AG09309 (cell line): ENCODE results near the gene ZNF740.
A peak's percentile ranks its signal among the peaks of the same experiment; 100 is the strongest.

ENCODE experiments used
- DNase-seq: peaks from one replicate; pipeline ENCODE4 v3.0.0-alpha.2; 2010; ENCODE audit warnings: low read depth
- H3K4me3 ChIP-seq: 2 replicates; pipeline ENCODE4 v1.5.1; 2011; ENCODE audit warnings: mild to moderate bottlenecking, low read depth, low read length, moderate library complexity; ENCODE audit not compliant: control insufficient read depth
- TF ChIP-seq, protein P1 (sequence below): IDR thresholded peaks from 2 replicates; pipeline ENCODE4 v1.5.1; 2011; ENCODE audit warnings: mild to moderate bottlenecking, low read depth, low read length, inconsistent platforms; ENCODE audit not compliant: insufficient read depth, control insufficient read depth; ENCODE audit errors: missing control alignments

Gene ZNF740

GRCh38 chr12:53180220-53180930, at the start of gene ZNF740, which contains the start of gene CSAD:
Gene ZNF740, plus strand, starts transcription at chr12:53180722. Its CDS starts 1,262 bp downstream, at chr12:53181984.
Gene CSAD, minus strand, starts transcription at chr12:53180925. Its CDS starts 7,455 bp downstream, at chr12:53173470.
- DNase-seq: peak; percentile 83
- H3K4me3 ChIP-seq: peak within 1 kb of the TSS; percentile 74
- TF ChIP-seq, protein P1, sequence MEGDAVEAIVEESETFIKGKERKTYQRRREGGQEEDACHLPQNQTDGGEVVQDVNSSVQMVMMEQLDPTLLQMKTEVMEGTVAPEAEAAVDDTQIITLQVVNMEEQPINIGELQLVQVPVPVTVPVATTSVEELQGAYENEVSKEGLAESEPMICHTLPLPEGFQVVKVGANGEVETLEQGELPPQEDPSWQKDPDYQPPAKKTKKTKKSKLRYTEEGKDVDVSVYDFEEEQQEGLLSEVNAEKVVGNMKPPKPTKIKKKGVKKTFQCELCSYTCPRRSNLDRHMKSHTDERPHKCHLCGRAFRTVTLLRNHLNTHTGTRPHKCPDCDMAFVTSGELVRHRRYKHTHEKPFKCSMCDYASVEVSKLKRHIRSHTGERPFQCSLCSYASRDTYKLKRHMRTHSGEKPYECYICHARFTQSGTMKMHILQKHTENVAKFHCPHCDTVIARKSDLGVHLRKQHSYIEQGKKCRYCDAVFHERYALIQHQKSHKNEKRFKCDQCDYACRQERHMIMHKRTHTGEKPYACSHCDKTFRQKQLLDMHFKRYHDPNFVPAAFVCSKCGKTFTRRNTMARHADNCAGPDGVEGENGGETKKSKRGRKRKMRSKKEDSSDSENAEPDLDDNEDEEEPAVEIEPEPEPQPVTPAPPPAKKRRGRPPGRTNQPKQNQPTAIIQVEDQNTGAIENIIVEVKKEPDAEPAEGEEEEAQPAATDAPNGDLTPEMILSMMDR: no peak

DNA sequence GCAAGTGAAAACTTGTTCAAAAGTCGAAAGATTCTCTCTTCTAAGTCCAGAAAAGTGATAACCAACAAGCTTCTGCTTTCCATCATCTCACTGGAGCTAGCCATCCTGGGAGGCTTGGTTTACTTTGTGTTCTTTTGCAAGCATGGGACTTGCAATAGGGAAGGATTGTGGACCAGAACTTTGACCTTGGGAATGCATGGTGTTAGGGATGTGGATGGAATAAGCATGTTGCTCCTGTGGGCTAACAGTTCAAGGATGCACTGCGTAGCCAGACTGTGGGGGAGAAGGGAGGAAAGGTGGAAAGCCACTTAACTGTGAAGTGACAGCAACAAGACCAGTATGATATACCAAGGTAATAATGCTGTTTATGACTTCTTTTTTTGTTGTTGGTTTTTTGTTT, 48.7 kb upstream of the ZNF740 start:
- no peak overlapping the region for H3K4me3 ChIP-seq
- TF ChIP-seq, protein P1: no peak
- DNase-seq: no peak

DNA sequence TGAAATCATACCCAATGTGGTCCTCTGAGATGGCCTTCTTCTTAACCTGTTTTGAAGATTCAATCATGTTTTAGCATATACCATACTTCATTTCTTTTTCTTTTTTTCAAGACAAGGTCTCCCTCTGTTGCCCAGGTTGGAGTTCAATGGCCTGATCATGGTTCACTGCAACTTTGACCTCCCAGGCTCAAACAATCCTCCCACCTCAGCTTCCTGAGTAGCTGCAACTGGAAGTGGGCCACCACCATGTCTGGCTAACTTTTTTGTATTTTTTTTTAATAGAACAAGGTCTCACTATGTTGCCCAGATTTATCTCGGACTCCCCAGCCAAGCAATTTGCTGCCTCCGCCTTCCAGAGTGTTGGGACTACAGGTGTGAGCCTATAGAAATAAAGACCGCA, 46.8 kb upstream of the ZNF740 start:
- TF ChIP-seq, protein P1: no peak
- H3K4me3 ChIP-seq: no peak overlapping the region
- no peak for DNase-seq

DNA sequence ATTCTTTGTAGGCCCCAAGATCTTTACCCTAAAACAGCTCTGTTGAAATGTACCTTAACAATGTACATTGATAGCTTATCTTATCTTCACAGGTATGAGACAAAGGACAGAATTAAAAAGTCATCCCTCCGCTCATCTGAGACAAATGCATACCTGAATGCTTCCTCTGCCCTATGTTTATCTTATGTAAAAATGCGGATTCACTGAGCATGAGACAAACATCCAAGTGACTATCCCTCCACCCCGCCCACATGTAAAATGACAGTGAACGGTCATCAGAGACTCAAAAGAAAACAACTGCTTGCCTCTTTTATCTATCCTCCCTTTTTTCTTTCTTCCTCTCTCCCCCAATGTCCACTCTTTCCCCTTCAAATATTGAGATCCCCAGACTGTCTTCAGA, 37.2 kb upstream of the ZNF740 start:
- DNase-seq: no peak
- TF ChIP-seq, protein P1: no peak
- no peak overlapping the region for H3K4me3 ChIP-seq

DNA sequence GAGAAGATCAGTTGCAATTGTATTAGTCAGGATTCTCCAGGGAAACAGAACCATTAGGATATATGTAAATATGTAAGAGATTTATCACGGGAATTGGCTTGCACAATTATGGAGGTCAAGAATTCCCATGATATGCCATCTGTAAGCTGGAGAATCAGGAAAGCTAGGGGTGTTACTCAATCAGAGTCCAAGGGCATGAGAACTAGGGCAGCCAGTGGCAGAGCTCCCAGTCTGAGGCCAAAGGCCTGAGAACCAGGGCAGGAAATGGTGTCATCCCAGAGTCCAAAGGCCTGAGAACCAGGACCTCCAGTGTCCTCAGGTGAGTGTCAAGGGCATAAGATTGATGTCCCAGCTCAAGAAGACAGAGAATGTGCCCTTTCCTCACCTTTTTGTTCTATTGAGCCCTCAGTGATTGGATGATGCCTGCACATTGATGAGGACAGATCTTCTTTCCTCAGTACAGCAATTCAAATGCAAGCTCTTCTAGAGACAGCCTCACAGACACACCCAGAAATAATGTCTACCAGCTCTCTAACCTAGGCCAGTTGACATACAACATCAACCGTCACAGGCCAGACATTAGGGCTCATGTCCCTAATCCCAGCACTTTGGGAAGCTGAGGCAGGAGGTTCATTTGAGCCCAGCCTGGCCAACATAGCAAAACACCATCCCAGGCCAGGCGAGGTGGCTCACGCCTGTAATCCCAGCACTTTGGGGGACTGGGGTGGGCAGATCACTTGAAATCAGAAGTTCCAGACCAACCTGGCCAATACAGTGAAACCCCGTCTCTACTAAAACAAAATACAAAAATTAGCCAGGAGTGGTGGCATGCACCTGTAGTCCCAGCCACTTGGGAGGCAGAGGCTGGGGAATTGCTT, 34.9 kb upstream of the ZNF740 start:
- TF ChIP-seq, protein P1: no peak
- DNase-seq: peak; percentile 27
- H3K4me3 ChIP-seq: no peak overlapping the region

GRCh38 chr12:53147181-53147580, 33.3 kb upstream of the ZNF740 start:
- DNase-seq: no peak
- TF ChIP-seq, protein P1: no peak
- H3K4me3 ChIP-seq: no peak overlapping the region
